CD4-positive, alpha-beta T cell (primary cell): Measurements from ENCODE around the gene RNF212. TPM values are rescaled to one million over a fixed set of nuclear protein-coding genes. Genes with fewer than 3 reads are reported as not detected.
A peak's percentile ranks its signal among the peaks of the same experiment; 100 is the strongest.
"Not testable (repeated sequence)": the region's sequence is repeated elsewhere in the genome, so short reads cannot be mapped to it uniquely, and the experiment has no call there.

Source experiments
- ATAC-seq: fragments of 200-7000 bp; cut with Tn5 transposase; one replicate; pipeline ENCODE4 v1.10.0; 2022; ENCODE audit warnings: mild to moderate bottlenecking; ENCODE audit not compliant: poor library complexity
- CTCF ChIA-PET: fragments of 350-600 bp; sonication (Branson Sonifier 250); formaldehyde crosslinking; loops from one replicate; lab custom pipeline; 2021; ENCODE audit warnings: antibody characterized with exemption, inconsistent platforms; lab: Charles Lee
- POLR2A ChIA-PET: fragments of 350-600 bp; sonication (Branson Sonifier 250); formaldehyde crosslinking; loops from one replicate; lab custom pipeline; 2021; ENCODE audit warnings: antibody characterized with exemption, inconsistent platforms; lab: Charles Lee
- DNase-seq, 14 experiments: peaks; one replicate each; pipeline ENCODE4 v3.0.0-alpha.2; 2013 to 2020; ENCODE audit warnings: mixed read lengths in 2 of 14
- H3K27ac ChIP-seq, 2 donors: one replicate each; pipeline versions ENCODE4 v1.5.1 to v1.7.0; 2013; ENCODE audit warnings: low read length in 2 of 2, low read depth in 1 of 2, mild to moderate bottlenecking in 1 of 2
- H3K27me3 ChIP-seq, 2 experiments: 1 replicate in 1 of 2; 2 replicates in 1 of 2; pipeline versions ENCODE4 v1.6.1 to v1.7.0; 2013; ENCODE audit warnings: low read length in 2 of 2, control low read depth in 1 of 2, mild to moderate bottlenecking in 1 of 2, moderate library complexity in 1 of 2; ENCODE audit not compliant: insufficient read depth in 2 of 2, control insufficient read depth in 1 of 2
- H3K36me3 ChIP-seq: one replicate; pipeline ENCODE4 v1.6.1; 2013; ENCODE audit warnings: low read length, control low read depth; ENCODE audit not compliant: insufficient read depth
- H3K4me1 ChIP-seq: one replicate; pipeline ENCODE4 v1.6.1; 2013; ENCODE audit warnings: low read length, control low read depth; ENCODE audit not compliant: insufficient read depth
- H3K4me3 ChIP-seq: one replicate; pipeline ENCODE4 v1.5.1; 2013; ENCODE audit warnings: mild to moderate bottlenecking, low read length, moderate library complexity
- H3K9me3 ChIP-seq, 2 experiments: 1 replicate in 1 of 2; 2 replicates in 1 of 2; pipeline versions ENCODE4 v1.6.1 to v1.7.0; 2013; ENCODE audit warnings: low read length in 2 of 2, mild to moderate bottlenecking in 2 of 2, control low read depth in 1 of 2, moderate library complexity in 1 of 2; ENCODE audit not compliant: control insufficient read depth in 1 of 2, insufficient read depth in 1 of 2
- H3K27ac Mint-ChIP-seq: one replicate; pipeline ENCODE4 v1.8.0; 2020; ENCODE audit warnings: mixed read lengths
- H3K27me3 Mint-ChIP-seq: one replicate; pipeline ENCODE4 v1.8.0; 2021; ENCODE audit warnings: mixed read lengths
- H3K36me3 Mint-ChIP-seq: one replicate; pipeline ENCODE4 v1.8.0; 2021; ENCODE audit warnings: low read depth, mixed read lengths
- H3K4me1 Mint-ChIP-seq: one replicate; pipeline ENCODE4 v1.8.0; 2021; ENCODE audit warnings: low read depth, mixed read lengths
- H3K4me3 Mint-ChIP-seq: one replicate; pipeline ENCODE4 v1.8.0; 2020; ENCODE audit warnings: mild to moderate bottlenecking, mixed read lengths
- H3K9me3 Mint-ChIP-seq: one replicate; pipeline ENCODE4 v1.8.0; 2020; ENCODE audit warnings: mixed read lengths
- intact Hi-C, 2 experiments: fragments of 100-400 bp; cut with DNase I in 1 of 2; cut with micrococcal nuclease in 1 of 2; formaldehyde crosslinking; loops; one replicate each; pipeline versions ENCODE4 v1.15.1 to v1.9.0; 2023 to 2025; cut with DNase I, micrococcal nuclease
- total RNA-seq, 174 experiments: library from RNA in 2 of 174; stranded (reverse) in 2 of 174; gene quantifications; one replicate each; pipeline ENCODE4 v1.2.3 and lab custom pipeline; 2021 to 2026
- TF ChIP-seq, protein P1 (sequence below): fragments of 200-600 bp; IDR thresholded peaks from one replicate; pipeline ENCODE4 v1.8.0; 2022; ENCODE audit warnings: antibody characterized with exemption, mild to moderate bottlenecking

RNF212 gene
- total RNA-seq, 2 experiments from 2014 or later: 5.6 to 8.3 TPM

DNA sequence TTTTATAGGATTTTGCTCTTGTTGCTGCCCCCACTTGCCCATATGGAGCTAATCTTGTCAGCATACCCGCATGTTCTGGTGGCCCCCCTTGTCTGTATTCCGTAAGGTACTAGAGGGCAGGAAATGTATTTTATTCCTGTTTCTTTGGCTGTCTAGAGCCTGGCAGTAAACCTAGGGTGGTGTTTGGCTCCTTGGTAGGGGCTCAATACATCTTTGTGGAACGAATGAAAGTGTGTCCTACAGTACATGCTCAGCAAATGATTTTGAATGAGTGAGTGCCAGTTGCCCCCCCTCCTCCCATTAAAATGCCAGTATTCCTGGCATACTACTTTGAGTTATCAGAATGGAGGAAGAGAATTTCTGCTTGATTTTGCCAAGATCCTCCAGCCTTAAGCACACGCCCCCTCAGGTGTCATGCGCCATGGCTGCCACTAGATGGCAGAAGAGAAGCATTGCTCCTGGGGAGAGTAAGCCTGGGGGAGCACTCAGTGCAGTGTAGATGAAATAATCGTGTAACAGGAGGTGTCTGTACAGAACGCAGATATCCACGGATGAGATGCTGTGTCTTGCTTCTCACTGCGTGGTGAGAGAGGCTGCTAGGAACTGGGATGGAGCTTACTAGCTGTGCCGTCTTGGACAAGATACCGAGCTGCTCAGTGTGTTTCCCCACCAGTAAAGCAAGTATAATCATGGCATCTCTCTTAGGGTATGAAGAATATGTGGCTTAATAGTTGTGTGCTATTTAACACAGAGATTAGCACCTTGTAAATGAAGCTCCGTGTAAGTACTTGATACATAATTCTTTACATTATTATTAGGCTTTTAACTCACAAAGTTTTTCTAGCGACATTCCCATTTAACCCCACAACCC, 17.2 kb upstream of the RNF212 start:
- H3K27me3 Mint-ChIP-seq: peaks cover 8% of the 10 kb centered on the region

DNA sequence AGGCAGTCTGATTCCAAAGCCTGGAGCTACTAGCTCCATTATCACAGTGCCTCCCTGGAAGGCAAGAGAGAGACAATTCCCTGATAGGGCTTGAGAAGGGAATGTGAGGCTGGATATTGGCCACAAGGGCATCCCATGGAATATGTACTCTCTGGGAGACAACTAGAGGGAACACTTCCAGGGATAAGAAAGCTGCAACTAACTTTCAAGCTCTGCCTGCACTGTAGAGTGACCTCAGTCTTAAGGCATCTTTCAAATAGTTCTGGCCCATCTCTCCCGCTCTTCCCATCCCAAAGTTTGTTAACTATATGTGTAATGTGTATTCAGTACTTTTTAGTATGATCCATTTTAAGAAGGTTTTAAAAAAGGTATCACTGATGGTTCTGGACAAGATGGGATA, 13.1 kb upstream of the RNF212 start:
- intact Hi-C loops: no loop called here
- TF ChIP-seq, protein P1, sequence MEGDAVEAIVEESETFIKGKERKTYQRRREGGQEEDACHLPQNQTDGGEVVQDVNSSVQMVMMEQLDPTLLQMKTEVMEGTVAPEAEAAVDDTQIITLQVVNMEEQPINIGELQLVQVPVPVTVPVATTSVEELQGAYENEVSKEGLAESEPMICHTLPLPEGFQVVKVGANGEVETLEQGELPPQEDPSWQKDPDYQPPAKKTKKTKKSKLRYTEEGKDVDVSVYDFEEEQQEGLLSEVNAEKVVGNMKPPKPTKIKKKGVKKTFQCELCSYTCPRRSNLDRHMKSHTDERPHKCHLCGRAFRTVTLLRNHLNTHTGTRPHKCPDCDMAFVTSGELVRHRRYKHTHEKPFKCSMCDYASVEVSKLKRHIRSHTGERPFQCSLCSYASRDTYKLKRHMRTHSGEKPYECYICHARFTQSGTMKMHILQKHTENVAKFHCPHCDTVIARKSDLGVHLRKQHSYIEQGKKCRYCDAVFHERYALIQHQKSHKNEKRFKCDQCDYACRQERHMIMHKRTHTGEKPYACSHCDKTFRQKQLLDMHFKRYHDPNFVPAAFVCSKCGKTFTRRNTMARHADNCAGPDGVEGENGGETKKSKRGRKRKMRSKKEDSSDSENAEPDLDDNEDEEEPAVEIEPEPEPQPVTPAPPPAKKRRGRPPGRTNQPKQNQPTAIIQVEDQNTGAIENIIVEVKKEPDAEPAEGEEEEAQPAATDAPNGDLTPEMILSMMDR: no peak
- Mint-ChIP-seq H3K27ac (no peak overlapping the region), H3K4me3 (no peak overlapping the region), H3K27me3 (peaks cover 8% of the 10 kb centered on the region), H3K9me3 (no peaks in the 10 kb centered on the region), H3K4me1 (peaks cover 5% of the 10 kb centered on the region), H3K36me3 (no peaks in the 10 kb centered on the region)
- no peak for ATAC-seq
- no peak overlapping the region for H3K4me3 ChIP-seq
- ChIA-PET CTCF (no interaction called here), POLR2A (no interaction called here)
- no peaks in the 10 kb centered on the region for H3K9me3 ChIP-seq
- DNase-seq: no peak
- no peaks in the 10 kb centered on the region for H3K36me3 ChIP-seq
- H3K27ac ChIP-seq: no peak overlapping the region
- H3K4me1 ChIP-seq: peaks cover 3% of the 10 kb centered on the region
- H3K27me3 ChIP-seq: peaks cover 0 to 5% of the 10 kb centered on the region in 2 experiments

More for the DNA sequence above, 17.2 kb upstream of the RNF212 start:
- ATAC-seq (peak; percentile 100), DNase-seq (peak; percentile 64 to 89 (median 72))
- ChIA-PET POLR2A (interaction anchor here (0.6 to 1.3 kb wide), 4 partner anchors 117 to 1907 kb away, joined by 3 to 5 read pairs (median 4); partner anchors contain the start of gene UVSSA), CTCF (interaction anchor here (0.6 to 3.0 kb wide), 5 partner anchors 16 to 499 kb away, joined by 3 to 20 read pairs (median 4); no protein-coding TSS in a partner anchor)
- TF ChIP-seq, protein P1: peak; percentile 99
- H3K36me3 ChIP-seq: no peaks in the 10 kb centered on the region
- peaks cover 3% of the 10 kb centered on the region for H3K4me1 ChIP-seq
- intact Hi-C loops: loop anchor here (1.0 to 5.0 kb wide), 6 partner anchors 117 to 498 kb away; partner anchors contain the start of gene CTBP1 (in 1 of the 2)
- peaks cover 5% of the 10 kb centered on the region for H3K4me1 Mint-ChIP-seq
- no peaks in the 10 kb centered on the region for H3K36me3 Mint-ChIP-seq
- no peak overlapping the region for H3K4me3 Mint-ChIP-seq
- H3K27ac ChIP-seq: no peak overlapping the region
- peaks cover 0 to 5% of the 10 kb centered on the region in 2 experiments for H3K27me3 ChIP-seq
- H3K4me3 ChIP-seq: no peak overlapping the region
- no peak overlapping the region for H3K27ac Mint-ChIP-seq
- no peaks in the 10 kb centered on the region for H3K9me3 Mint-ChIP-seq
- H3K9me3 ChIP-seq: no peaks in the 10 kb centered on the region

GRCh38 chr4:1125466-1125865, 12.1 kb upstream of the RNF212 start:
- H3K4me3 ChIP-seq, H3K9me3 ChIP-seq, H3K4me1 Mint-ChIP-seq, H3K9me3 Mint-ChIP-seq, H3K27me3 ChIP-seq, H3K27me3 Mint-ChIP-seq, CTCF ChIA-PET, H3K36me3 ChIP-seq, H3K27ac Mint-ChIP-seq, H3K27ac ChIP-seq, intact Hi-C loops, POLR2A ChIA-PET, DNase-seq, ATAC-seq, H3K4me3 Mint-ChIP-seq, H3K36me3 Mint-ChIP-seq, H3K4me1 ChIP-seq: not testable (repeated sequence)
